HG03196 (cell line): Measurements from ENCODE around the gene PERM1.

ENCODE experiments used
- ATAC-seq: cut with Tn5 transposase; IDR thresholded peaks from one replicate; pipeline ENCODE4 v1.9.1; 2021; ENCODE audit not compliant: unreplicated experiment

PERM1 gene

DNA sequence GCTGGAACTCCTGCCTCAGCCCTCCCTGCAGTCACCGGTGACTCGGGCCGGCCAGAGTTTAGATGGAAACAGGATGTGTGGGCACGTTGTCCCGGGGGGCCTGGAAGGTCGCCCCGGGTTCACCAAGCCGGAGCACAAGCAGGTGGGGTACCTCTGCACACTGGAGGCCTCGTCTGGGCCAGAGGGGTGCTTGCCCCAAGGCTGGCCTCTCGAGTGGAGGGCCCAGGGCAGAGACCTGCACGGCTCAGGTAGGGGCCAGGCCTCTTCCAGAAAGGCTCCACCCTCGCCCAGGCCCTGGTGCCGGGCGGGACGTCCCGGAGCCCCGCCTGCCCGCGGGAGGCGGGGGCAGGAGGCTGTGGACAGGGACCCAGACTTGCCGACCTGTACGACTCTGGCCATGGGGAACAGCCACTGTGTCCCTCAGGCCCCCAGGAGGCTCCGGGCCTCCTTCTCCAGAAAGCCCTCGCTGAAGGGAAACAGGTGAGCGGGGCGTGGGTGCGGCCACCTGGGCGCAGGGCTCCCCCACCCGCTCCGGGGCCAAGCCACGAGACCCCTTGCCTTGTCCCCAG lies 15.7 kb downstream of the PERM1 start, which contains the start of gene PLEKHN1:
Gene PLEKHN1, plus strand, starts transcription at position 348 of the 569 bp plus-strand sequence. Its CDS starts 50 bp downstream, at position 398.
- ATAC-seq: peak; percentile 20

- no peak for ATAC-seq
These were observed 16.3 kb downstream of the PERM1 start for GRCh38 chr1:965526-966134.

DNA sequence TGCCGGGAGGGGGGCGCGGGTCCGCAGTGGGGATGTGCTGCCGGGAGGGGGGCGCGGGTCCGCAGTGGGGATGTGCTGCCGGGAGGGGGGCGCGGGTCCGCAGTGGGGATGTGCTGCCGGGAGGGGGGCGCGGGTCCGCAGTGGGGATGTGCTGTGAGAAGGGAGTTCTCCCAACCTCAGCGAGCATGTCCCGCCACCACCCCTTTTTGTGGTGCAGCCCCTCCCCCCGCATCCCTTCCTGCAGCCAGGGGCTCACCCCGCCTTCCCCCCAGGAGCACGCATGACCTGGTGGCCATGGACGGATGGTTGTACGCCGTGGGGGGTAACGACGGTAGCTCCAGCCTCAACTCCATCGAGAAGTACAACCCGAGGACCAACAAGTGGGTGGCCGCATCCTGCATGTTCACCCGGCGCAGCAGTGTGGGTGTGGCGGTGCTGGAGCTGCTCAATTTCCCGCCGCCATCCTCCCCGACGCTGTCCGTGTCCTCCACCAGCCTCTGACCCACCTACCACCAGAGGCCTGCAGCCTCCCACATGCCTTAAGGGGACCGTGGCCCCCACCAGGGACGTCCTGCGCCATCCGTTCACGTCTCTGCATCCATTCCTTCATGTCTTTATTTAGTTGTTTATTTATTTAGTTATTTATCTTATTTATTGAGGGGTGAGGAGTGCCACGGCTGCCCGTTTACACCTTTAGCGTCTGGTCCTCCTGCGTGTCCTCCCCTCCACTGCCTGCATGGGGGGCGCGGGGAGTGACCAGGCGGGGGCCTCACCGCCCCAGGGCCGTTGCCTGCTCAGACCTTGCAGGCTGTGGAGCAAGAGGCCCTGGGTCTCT lies 17.0 kb downstream of the PERM1 start:
- no peak for ATAC-seq

- no peak for ATAC-seq
These were observed 18.0 kb downstream of the PERM1 start for GRCh38 chr1:963746-964525.

GRCh38 chr1:963301-963651 lies 18.6 kb downstream of the PERM1 start:
- no peak for ATAC-seq

- no peak for ATAC-seq
These were observed 19.3 kb downstream of the PERM1 start for GRCh38 chr1:962381-963300.

- ATAC-seq: no peak
These were observed 20.7 kb downstream of the PERM1 start for GRCh38 chr1:961132-961669.

- no peak for ATAC-seq
These were observed 21.3 kb downstream of the PERM1 start, which contains the start of gene KLHL17 for GRCh38 chr1:960363-961131. Gene KLHL17, plus strand, starts transcription at chr1:960584. Its CDS starts 110 bp downstream, at chr1:960694.

GRCh38 chr1:959731-960362 lies 22.0 kb downstream of the PERM1 start:
- ATAC-seq: no peak

GRCh38 chr1:958823-959730 lies 22.8 kb downstream of the PERM1 start, which contains the start of gene NOC2L:
Gene NOC2L, minus strand, starts transcription at chr1:959256. Its CDS starts 16 bp downstream, at chr1:959240.
- ATAC-seq: peak; percentile 42

GRCh38 chr1:956636-957035 lies 25.3 kb downstream of the PERM1 start:
- ATAC-seq: no peak

- no peak for ATAC-seq
These were observed 26.4 kb downstream of the PERM1 start for GRCh38 chr1:955474-955873.

DNA sequence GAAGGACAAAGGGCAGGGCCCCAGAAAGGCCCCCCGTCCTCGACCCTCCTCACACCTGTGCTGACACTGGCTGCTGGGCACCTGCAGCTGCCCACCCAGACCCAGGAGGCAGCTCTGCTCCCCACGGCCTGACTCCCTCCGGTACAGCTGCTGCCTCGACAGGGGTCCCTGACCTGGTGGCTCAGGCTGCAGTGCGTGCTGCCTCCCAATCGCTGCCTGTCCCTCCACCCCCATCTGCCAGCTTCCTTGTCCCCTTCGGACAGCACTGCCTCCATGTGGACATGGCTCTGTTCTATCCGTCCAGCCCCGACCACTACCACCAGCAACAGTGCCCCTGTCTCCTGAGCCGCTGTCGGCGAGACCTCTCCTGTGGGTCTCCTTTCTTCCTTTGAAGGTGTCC lies 27.0 kb downstream of the PERM1 start:
- no peak for ATAC-seq

GRCh38 chr1:953524-954320 lies 28.2 kb downstream of the PERM1 start:
- no peak for ATAC-seq

- ATAC-seq: no peak
These were observed 29.3 kb downstream of the PERM1 start for GRCh38 chr1:952603-953002.

GRCh38 chr1:952201-952600 lies 29.7 kb downstream of the PERM1 start:
- ATAC-seq: no peak

GRCh38 chr1:951364-951763 lies 30.5 kb downstream of the PERM1 start:
- no peak for ATAC-seq
